ENCODE results near the gene SEMA6D. TPM values are rescaled to one million over a fixed set of nuclear protein-coding genes. Genes with fewer than 3 reads are reported as not detected.
"Not testable (repeated sequence)": the region's sequence is repeated elsewhere in the genome, so short reads cannot be mapped to it uniquely, and the experiment has no call there.

The SEMA6D gene
- total RNA-seq, 1 donor from 2014 or later, result 54.3 TPM

DNA sequence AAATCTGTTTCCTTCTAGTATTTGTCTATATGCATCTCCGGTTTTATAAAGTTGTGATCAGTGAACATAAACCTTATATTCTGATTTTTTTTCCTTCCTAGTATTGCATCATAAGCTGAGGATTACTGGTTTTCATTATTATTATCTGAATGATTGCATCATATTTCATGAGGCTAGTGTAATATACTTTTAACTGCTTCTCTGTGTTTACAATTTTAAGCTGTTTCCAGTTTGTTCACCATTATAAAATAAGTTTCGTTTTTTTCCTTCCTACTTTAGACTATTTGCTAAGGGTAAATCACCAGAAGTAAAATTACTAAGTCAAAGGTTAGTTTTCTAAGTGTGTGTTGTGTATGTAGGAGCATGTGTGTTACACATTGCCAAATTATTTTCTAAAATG lies 20.2 kb downstream of the SEMA6D start:
- Mint-ChIP-seq H3K4me1 (peaks cover 45% of the 10 kb centered on the region), H3K36me3 (peaks cover 11% of the 10 kb centered on the region), H3K4me3 (no peak overlapping the region), H3K9me3 (peaks cover 3% of the 10 kb centered on the region), H3K27ac (no peak overlapping the region), H3K27me3 (ENCODE audit: low read depth) (no peaks in the 10 kb centered on the region)
- DNase-seq (ENCODE audit: low spot score in 2 of 2, unreplicated experiment in 2 of 2), result no peak
- no peak for TF ChIP-seq CTCF (IDR thresholded peaks at IDR 0.05; ENCODE audit: unreplicated experiment)

DNA sequence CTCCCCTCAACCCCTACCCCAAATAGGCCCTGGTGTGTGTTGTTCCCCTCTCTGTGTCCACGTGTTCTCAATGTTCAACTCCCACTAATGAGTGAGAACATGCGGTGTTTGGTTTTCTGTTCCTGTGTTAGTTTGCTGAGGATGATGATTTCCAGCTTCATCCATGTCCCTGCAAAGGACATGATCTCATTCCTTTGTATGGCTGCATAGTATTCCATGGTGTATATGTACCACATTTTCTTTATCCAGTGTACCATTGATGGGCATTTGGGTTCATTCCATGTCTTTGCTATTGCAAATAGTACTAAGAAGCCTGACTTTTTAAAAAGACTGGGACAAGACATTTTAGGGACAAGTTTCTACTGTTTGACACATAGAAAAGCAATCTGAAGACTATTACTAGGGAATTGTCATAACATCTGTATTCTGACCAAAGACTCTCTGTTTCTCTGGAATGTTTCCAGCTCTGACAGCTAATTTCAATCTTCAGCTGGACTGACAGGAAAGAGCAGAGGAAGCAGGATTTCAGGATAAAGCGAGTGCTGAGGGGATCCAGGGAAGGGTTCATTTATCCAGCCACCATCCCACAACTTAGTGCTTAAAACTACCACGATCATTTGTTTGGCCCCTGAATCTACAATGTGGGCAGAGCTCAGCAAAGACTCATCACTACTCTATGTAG lies 21.0 kb downstream of the SEMA6D start:
- not testable (repeated sequence) for H3K9me3 Mint-ChIP-seq; H3K27me3 Mint-ChIP-seq (ENCODE audit: low read depth); DNase-seq (ENCODE audit: low spot score in 2 of 2, unreplicated experiment in 2 of 2); H3K27ac Mint-ChIP-seq; H3K4me3 Mint-ChIP-seq
- Mint-ChIP-seq H3K36me3 (peaks cover 13% of the 10 kb centered on the region), H3K4me1 (peaks cover 40% of the 10 kb centered on the region)

DNA sequence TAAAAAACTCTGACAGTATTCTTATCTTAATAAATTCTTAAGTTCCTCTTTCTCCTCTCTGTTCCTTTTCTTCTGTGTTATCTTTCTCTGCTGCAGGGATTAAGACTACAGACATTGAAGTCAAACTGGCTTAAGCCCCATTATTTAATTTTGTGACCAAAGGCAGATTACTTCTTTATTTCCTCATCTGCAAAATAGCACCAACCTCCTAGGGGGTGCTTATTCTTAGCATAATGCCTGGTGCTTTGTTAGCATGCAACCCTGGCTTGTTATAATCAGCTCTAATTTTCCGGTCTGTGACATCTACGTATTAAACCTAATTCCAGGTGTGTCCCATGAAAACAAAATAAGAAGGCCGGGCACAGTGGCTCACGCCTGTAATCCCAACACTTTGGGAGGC lies 23.8 kb downstream of the SEMA6D start:
- H3K4me1 Mint-ChIP-seq, result peaks cover 31% of the 10 kb centered on the region
- H3K27ac Mint-ChIP-seq, result no peak overlapping the region
- H3K9me3 Mint-ChIP-seq, result peaks cover 3% of the 10 kb centered on the region
- no peaks in the 10 kb centered on the region for H3K27me3 Mint-ChIP-seq (ENCODE audit: low read depth)
- peaks cover 14% of the 10 kb centered on the region for H3K36me3 Mint-ChIP-seq
- no peak for DNase-seq (ENCODE audit: low spot score in 2 of 2, unreplicated experiment in 2 of 2)
- no peak overlapping the region for H3K4me3 Mint-ChIP-seq
- TF ChIP-seq CTCF (IDR thresholded peaks at IDR 0.05; ENCODE audit: unreplicated experiment), result no peak

DNA sequence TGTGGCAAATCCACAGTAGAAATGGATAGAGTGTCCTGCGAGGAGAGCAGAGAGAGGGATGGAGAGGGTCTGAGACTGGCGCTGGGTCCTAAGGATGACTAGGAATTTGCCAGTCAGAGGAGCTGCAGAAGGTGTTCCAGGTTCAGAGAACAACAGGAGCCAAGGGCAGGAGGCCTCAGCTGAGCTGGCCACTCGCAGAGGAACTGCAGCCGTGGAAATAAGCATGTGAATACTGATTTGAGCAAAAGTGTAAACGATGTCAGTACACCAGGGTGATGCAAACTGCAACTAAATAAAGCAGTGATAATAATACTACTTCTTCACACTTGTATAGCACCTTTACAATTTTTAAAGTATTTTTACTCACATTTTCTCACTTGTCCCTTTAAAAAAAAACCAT lies 24.6 kb downstream of the SEMA6D start:
- Mint-ChIP-seq H3K27me3 (ENCODE audit: low read depth) (no peaks in the 10 kb centered on the region), H3K36me3 (peaks cover 14% of the 10 kb centered on the region)

DNA sequence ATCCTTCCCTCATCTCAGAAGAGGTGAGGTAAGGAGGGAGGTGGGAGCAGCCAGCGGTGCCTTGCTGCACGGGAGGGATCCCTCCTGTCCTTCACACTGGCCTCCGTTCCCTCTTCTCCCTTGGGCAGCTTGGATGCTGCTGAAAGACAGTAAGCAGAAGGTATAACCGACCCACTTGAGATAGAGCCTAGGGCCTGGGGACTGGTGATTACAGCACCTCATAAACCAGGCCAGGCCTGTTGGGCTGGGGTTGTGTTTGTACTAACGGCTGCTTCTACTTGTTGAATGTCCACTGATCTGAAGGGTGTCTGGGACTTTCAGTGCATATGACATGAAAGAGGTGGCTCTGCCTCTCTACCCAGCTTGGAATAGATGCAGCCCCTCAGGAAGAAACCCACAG lies 25.0 kb downstream of the SEMA6D start:
- no peak for TF ChIP-seq CTCF (IDR thresholded peaks at IDR 0.05; ENCODE audit: unreplicated experiment)
- DNase-seq (ENCODE audit: low spot score in 2 of 2, unreplicated experiment in 2 of 2), result no peak
- no peak overlapping the region for H3K4me3 Mint-ChIP-seq
- peak overlapping the region; percentile 50 for H3K27ac Mint-ChIP-seq
- H3K36me3 Mint-ChIP-seq, result peaks cover 14% of the 10 kb centered on the region
- H3K9me3 Mint-ChIP-seq, result peaks cover 3% of the 10 kb centered on the region
- no peaks in the 10 kb centered on the region for H3K27me3 Mint-ChIP-seq (ENCODE audit: low read depth)
- H3K4me1 Mint-ChIP-seq, result peaks cover 21% of the 10 kb centered on the region

More for the DNA sequence above, 24.6 kb downstream of the SEMA6D start:
- H3K9me3 Mint-ChIP-seq, result peaks cover 3% of the 10 kb centered on the region
- no peak overlapping the region for H3K27ac Mint-ChIP-seq
- no peak for TF ChIP-seq CTCF (IDR thresholded peaks at IDR 0.05; ENCODE audit: unreplicated experiment)
- H3K4me1 Mint-ChIP-seq, result peaks cover 23% of the 10 kb centered on the region
- no peak for DNase-seq (ENCODE audit: low spot score in 2 of 2, unreplicated experiment in 2 of 2)
- no peak overlapping the region for H3K4me3 Mint-ChIP-seq

DNA sequence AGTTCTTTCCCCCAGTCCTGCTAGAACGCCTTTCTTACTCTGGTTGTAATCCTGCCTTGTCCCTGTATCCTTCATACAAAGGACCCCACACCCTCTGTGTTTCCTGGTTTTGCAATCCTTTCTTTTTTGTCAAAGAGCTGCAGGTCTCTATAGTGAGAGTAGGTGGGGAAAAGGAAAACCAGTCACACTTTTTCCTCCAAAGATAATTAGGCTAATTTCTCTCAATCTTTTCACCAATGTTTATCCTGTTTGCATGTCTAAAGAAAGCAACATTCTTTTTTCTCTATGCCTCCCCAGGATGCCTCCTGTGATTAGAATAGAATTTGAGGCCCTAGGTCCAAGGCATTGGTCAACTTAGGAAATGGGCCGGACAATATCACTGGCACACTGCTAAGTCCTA lies 25.4 kb downstream of the SEMA6D start:
- H3K9me3 Mint-ChIP-seq, result peaks cover 3% of the 10 kb centered on the region
- no peaks in the 10 kb centered on the region for H3K27me3 Mint-ChIP-seq (ENCODE audit: low read depth)
- no peak overlapping the region for H3K4me3 Mint-ChIP-seq
- H3K27ac Mint-ChIP-seq, result peak overlapping the region; percentile 50
- peaks cover 14% of the 10 kb centered on the region for H3K36me3 Mint-ChIP-seq
- H3K4me1 Mint-ChIP-seq, result peaks cover 18% of the 10 kb centered on the region
- no peak for DNase-seq (ENCODE audit: low spot score in 2 of 2, unreplicated experiment in 2 of 2)
- TF ChIP-seq CTCF (IDR thresholded peaks at IDR 0.05; ENCODE audit: unreplicated experiment), result no peak
